Mesothelial cell of epicardium (in vitro differentiated cells): ENCODE measurements around the gene OR10S1. TPM values are rescaled to one million over a fixed set of nuclear protein-coding genes. Genes with fewer than 3 reads are reported as not detected.

Source experiments
- DNase-seq, 2 experiments: peaks; one replicate each; pipeline ENCODE4 v3.0.0; 2021; ENCODE audit warnings: low spot score in 2 of 2; ENCODE audit not compliant: unreplicated experiment in 2 of 2
- H3K27ac Mint-ChIP-seq: 2 replicates; pipeline ENCODE4 v1.8.0; 2021; ENCODE audit warnings: mixed read lengths
- H3K27me3 Mint-ChIP-seq: 2 replicates; pipeline ENCODE4 v1.8.0; 2021; ENCODE audit warnings: low read depth, mixed read lengths
- H3K36me3 Mint-ChIP-seq: 2 replicates; pipeline ENCODE4 v1.8.0; 2021; ENCODE audit warnings: mixed read lengths
- H3K4me1 Mint-ChIP-seq: 2 replicates; pipeline ENCODE4 v1.8.0; 2021; ENCODE audit warnings: mixed read lengths
- H3K4me3 Mint-ChIP-seq: 2 replicates; pipeline ENCODE4 v1.8.0; 2021; ENCODE audit warnings: mild to moderate bottlenecking, moderate library complexity, mixed read lengths
- H3K9me3 Mint-ChIP-seq: 2 replicates; pipeline ENCODE4 v1.8.0; 2021; ENCODE audit warnings: mixed read lengths
- CTCF ChIP-seq: fragments of 200-600 bp; sonication (generic); IDR thresholded peaks from one replicate; pipeline ENCODE4 v1.5.0; 2021; ENCODE audit warnings: antibody characterized with exemption; ENCODE audit not compliant: unreplicated experiment
- total RNA-seq: library from RNA; stranded (reverse); gene quantifications from 3 replicates; pipeline ENCODE4 v1.2.1, GENCODE V29; 2021

The OR10S1 gene
- total RNA-seq, 1 donor from 2014 or later, result not detected

- Mint-ChIP-seq H3K27me3 (peaks cover 2% of the 10 kb centered on the region), H3K4me3 (no peak overlapping the region), H3K9me3 (peaks cover 6% of the 10 kb centered on the region), H3K4me1 (no peaks in the 10 kb centered on the region), H3K27ac (no peak overlapping the region), H3K36me3 (no peaks in the 10 kb centered on the region)
- TF ChIP-seq CTCF, result no peak
- DNase-seq, result no peak
Measured at GRCh38 chr11:123976770-123977560, 616 bp downstream of the OR10S1 start.

- no peak overlapping the region for H3K4me3 Mint-ChIP-seq
Measured at GRCh38 chr11:123973816-123974215, 3.8 kb downstream of the OR10S1 start.

GRCh38 chr11:123956752-123957151, 20.8 kb downstream of the OR10S1 start:
- Mint-ChIP-seq H3K36me3 (no peaks in the 10 kb centered on the region), H3K4me1 (no peaks in the 10 kb centered on the region), H3K9me3 (peaks cover 22% of the 10 kb centered on the region), H3K27me3 (peaks cover 6% of the 10 kb centered on the region), H3K27ac (no peak overlapping the region), H3K4me3 (no peak overlapping the region)
- no peak for DNase-seq
- no peak for TF ChIP-seq CTCF

More at GRCh38 chr11:123973816-123974215, 3.8 kb downstream of the OR10S1 start:
- Mint-ChIP-seq H3K4me1 (no peaks in the 10 kb centered on the region), H3K27me3 (no peaks in the 10 kb centered on the region), H3K9me3 (peaks cover 7% of the 10 kb centered on the region), H3K27ac (no peak overlapping the region), H3K36me3 (no peaks in the 10 kb centered on the region)
- TF ChIP-seq CTCF, result no peak
- no peak for DNase-seq

GRCh38 chr11:123945132-123945531, 32.4 kb downstream of the OR10S1 start:
- Mint-ChIP-seq H3K36me3 (no peaks in the 10 kb centered on the region), H3K4me3 (no peak overlapping the region), H3K4me1 (no peaks in the 10 kb centered on the region), H3K27me3 (peaks cover 22% of the 10 kb centered on the region), H3K9me3 (no peaks in the 10 kb centered on the region), H3K27ac (no peak overlapping the region)
- no peak for TF ChIP-seq CTCF
- DNase-seq, result no peak

- TF ChIP-seq CTCF, result no peak
- Mint-ChIP-seq H3K27me3 (peaks cover 22% of the 10 kb centered on the region), H3K4me1 (no peaks in the 10 kb centered on the region), H3K27ac (no peak within 1 kb of the TSS), H3K4me3 (no peak within 1 kb of the TSS), H3K36me3 (no peaks in the 10 kb centered on the region), H3K9me3 (no peaks in the 10 kb centered on the region)
- no peak for DNase-seq
Measured at GRCh38 chr11:123943738-123944137, 33.8 kb downstream of the OR10S1 start, which contains the start of gene OR6T1. OR6T1 (minus strand) TSS chr11:123943838; CDS start chr11:123943838, 0 bp downstream.
